Measurements from ENCODE around the gene CMTM6.
"Not testable (repeated sequence)": the region's sequence is repeated elsewhere in the genome, so short reads cannot be mapped to it uniquely, and the experiment has no call there.

Gene CMTM6

GRCh38 chr3:32481791-32482631 lies 20.6 kb downstream of the CMTM6 start:
- TF ChIP-seq CTCF (IDR thresholded peaks at IDR 0.05; ENCODE audit: poor library complexity, severe bottlenecking): no peak
- Histone ChIP-seq H3K27ac (ENCODE audit: poor library complexity, severe bottlenecking) (no peak overlapping the region), H3K4me3 (ENCODE audit: severe bottlenecking) (no peak overlapping the region), H3K36me3 (ENCODE audit: low read depth) (peaks cover 30% of the 10 kb centered on the region), H3K9me3 (ENCODE audit: severe bottlenecking) (no peaks in the 10 kb centered on the region), H3K27me3 (ENCODE audit: insufficient read depth, poor library complexity, severe bottlenecking) (no peaks in the 10 kb centered on the region), H3K4me1 (ENCODE audit: insufficient read depth, poor library complexity, severe bottlenecking) (no peaks in the 10 kb centered on the region)
- no peak for ATAC-seq (ENCODE audit: low read depth)
- DNase-seq (ENCODE audit: low spot score): no peak

DNA sequence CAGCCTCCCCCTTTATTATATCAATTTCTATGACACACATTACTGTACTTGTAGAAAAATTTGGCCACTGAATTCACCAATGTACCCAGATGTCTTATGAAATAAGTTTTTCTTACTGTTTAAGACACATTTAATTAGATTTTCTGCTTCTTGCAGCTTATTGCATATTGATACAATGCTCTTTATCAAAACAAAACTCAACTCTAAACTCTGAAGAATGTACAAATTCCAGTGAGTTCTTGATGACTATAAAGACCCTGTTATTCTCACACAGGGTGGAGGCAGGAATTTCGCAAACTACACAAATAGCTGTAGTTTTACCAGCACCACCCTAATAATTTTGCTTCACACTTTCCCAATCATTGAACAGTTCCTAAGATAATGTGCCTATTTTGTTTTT lies 22.0 kb downstream of the CMTM6 start:
- Histone ChIP-seq H3K4me3 (ENCODE audit: severe bottlenecking) (no peak overlapping the region), H3K27me3 (ENCODE audit: insufficient read depth, poor library complexity, severe bottlenecking) (no peaks in the 10 kb centered on the region), H3K9me3 (ENCODE audit: severe bottlenecking) (no peaks in the 10 kb centered on the region), H3K4me1 (ENCODE audit: insufficient read depth, poor library complexity, severe bottlenecking) (no peaks in the 10 kb centered on the region), H3K27ac (ENCODE audit: poor library complexity, severe bottlenecking) (no peak overlapping the region), H3K36me3 (ENCODE audit: low read depth) (peaks cover 28% of the 10 kb centered on the region)
- no peak for DNase-seq (ENCODE audit: low spot score)
- TF ChIP-seq CTCF (IDR thresholded peaks at IDR 0.05; ENCODE audit: poor library complexity, severe bottlenecking): no peak
- ATAC-seq (ENCODE audit: low read depth): no peak

- ATAC-seq (ENCODE audit: low read depth) (no peak), DNase-seq (ENCODE audit: low spot score) (no peak)
- no peaks in the 10 kb centered on the region for H3K9me3 ChIP-seq (ENCODE audit: severe bottlenecking)
- peaks cover 4% of the 10 kb centered on the region; the same call in 1 of the 2 replicates for H3K36me3 ChIP-seq (ENCODE audit: low read depth)
- no peak overlapping the region for H3K27ac ChIP-seq (ENCODE audit: poor library complexity, severe bottlenecking)
- H3K27me3 ChIP-seq (ENCODE audit: insufficient read depth, poor library complexity, severe bottlenecking): no peaks in the 10 kb centered on the region
- H3K4me3 ChIP-seq (ENCODE audit: severe bottlenecking): no peak overlapping the region
- no peak for TF ChIP-seq CTCF (IDR thresholded peaks at IDR 0.05; ENCODE audit: poor library complexity, severe bottlenecking)
- H3K4me1 ChIP-seq (ENCODE audit: insufficient read depth, poor library complexity, severe bottlenecking): peaks cover 14% of the 10 kb centered on the region
Measured at GRCh38 chr3:32474201-32474600, 28.5 kb downstream of the CMTM6 start.

DNA sequence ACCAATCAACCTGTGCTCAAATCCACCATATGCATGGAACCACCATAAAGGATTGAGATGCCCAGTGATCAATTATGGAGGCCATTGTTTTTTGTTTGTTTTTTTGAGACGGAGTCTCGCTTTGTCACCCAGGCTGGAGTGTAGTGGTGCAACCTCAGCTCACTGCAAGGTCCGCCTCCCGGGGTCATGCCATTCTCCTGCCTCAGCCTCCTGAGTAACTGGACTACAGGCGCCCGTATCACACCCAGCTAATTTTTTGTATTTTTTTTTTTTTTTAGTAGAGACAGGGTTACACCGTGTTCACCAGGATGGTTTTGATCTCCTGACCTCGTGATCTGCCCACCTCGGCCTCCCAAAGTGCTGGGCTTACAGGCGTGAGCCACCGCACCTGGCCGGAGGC lies 30.5 kb downstream of the CMTM6 start:
- DNase-seq (ENCODE audit: low spot score); ATAC-seq (ENCODE audit: low read depth); H3K9me3 ChIP-seq (ENCODE audit: severe bottlenecking); H3K4me3 ChIP-seq (ENCODE audit: severe bottlenecking); H3K27ac ChIP-seq (ENCODE audit: poor library complexity, severe bottlenecking); H3K27me3 ChIP-seq (ENCODE audit: insufficient read depth, poor library complexity, severe bottlenecking); H3K36me3 ChIP-seq (ENCODE audit: low read depth): not testable (repeated sequence)
- H3K4me1 ChIP-seq (ENCODE audit: insufficient read depth, poor library complexity, severe bottlenecking): peaks cover 16% of the 10 kb centered on the region

GRCh38 chr3:32471246-32471645 lies 31.4 kb downstream of the CMTM6 start:
- no peaks in the 10 kb centered on the region for H3K27me3 ChIP-seq (ENCODE audit: insufficient read depth, poor library complexity, severe bottlenecking)
- H3K27ac ChIP-seq (ENCODE audit: poor library complexity, severe bottlenecking): no peak overlapping the region
- DNase-seq (ENCODE audit: low spot score) (no peak), ATAC-seq (ENCODE audit: low read depth) (no peak)
- H3K4me3 ChIP-seq (ENCODE audit: severe bottlenecking): no peak overlapping the region
- no peak for TF ChIP-seq CTCF (IDR thresholded peaks at IDR 0.05; ENCODE audit: poor library complexity, severe bottlenecking)
- H3K4me1 ChIP-seq (ENCODE audit: insufficient read depth, poor library complexity, severe bottlenecking): peaks cover 16% of the 10 kb centered on the region
- H3K9me3 ChIP-seq (ENCODE audit: severe bottlenecking): no peaks in the 10 kb centered on the region
- H3K36me3 ChIP-seq (ENCODE audit: low read depth): no peaks in the 10 kb centered on the region; the same call in 1 of the 2 replicates

Measured in RWPE2 (cell line).